Mesenchymal stem cell (in vitro differentiated cells and primary cell): ENCODE measurements around the gene HRH1.

Experiments used
- DNase-seq: peaks from one replicate; pipeline ENCODE4 v3.0.0-alpha.2; 2013
- H2AFZ ChIP-seq: one replicate; pipeline ENCODE4 v1.6.1; 2013; ENCODE audit warnings: low read depth, mild to moderate bottlenecking, control low read depth, inconsistent platforms, low read length, moderate library complexity
- H2AK5ac ChIP-seq: 2 replicates; pipeline ENCODE4 v1.6.1; 2013; ENCODE audit warnings: low read length, moderate library complexity, mild to moderate bottlenecking, inconsistent platforms; ENCODE audit not compliant: severe bottlenecking
- H2BK120ac ChIP-seq: one replicate; pipeline ENCODE4 v1.6.1; 2013; ENCODE audit warnings: low read depth, mild to moderate bottlenecking, inconsistent platforms, low read length, moderate library complexity
- H2BK12ac ChIP-seq, 2 experiments: one replicate each; pipeline ENCODE4 v1.6.1; 2013; ENCODE audit warnings: inconsistent platforms in 2 of 2, low read length in 2 of 2, mild to moderate bottlenecking in 2 of 2, moderate library complexity in 2 of 2, control low read depth in 1 of 2
- H2BK15ac ChIP-seq: one replicate; pipeline ENCODE4 v1.6.1; 2013; ENCODE audit warnings: mild to moderate bottlenecking, low read depth, inconsistent platforms; ENCODE audit not compliant: poor library complexity, severe bottlenecking
- H2BK5ac ChIP-seq: 2 replicates; pipeline ENCODE4 v1.6.1; 2013; ENCODE audit warnings: low read depth, mild to moderate bottlenecking, low read length, control low read depth, inconsistent platforms; ENCODE audit not compliant: poor library complexity, severe bottlenecking
- H3K14ac ChIP-seq, 2 experiments: one replicate each; pipeline ENCODE4 v1.6.1; 2013; ENCODE audit warnings: inconsistent platforms in 2 of 2, low read length in 2 of 2, control low read depth in 1 of 2, mild to moderate bottlenecking in 1 of 2, moderate library complexity in 1 of 2
- H3K18ac ChIP-seq, 2 experiments: one replicate each; pipeline ENCODE4 v1.6.1; 2013; ENCODE audit warnings: inconsistent platforms in 2 of 2, low read length in 2 of 2, control low read depth in 1 of 2, low read depth in 1 of 2, mild to moderate bottlenecking in 1 of 2
- H3K23ac ChIP-seq, 2 experiments: one replicate each; pipeline ENCODE4 v1.6.1; 2013; ENCODE audit warnings: inconsistent platforms in 2 of 2, low read length in 2 of 2, mild to moderate bottlenecking in 2 of 2, moderate library complexity in 2 of 2, control low read depth in 1 of 2
- H3K27ac ChIP-seq: 2 replicates; pipeline ENCODE4 v1.5.1; 2013; ENCODE audit warnings: mild to moderate bottlenecking, moderate library complexity, low read length, control low read depth, inconsistent platforms; ENCODE audit not compliant: poor library complexity, severe bottlenecking
- H3K27me3 ChIP-seq, 2 experiments: 2 replicates each; pipeline versions ENCODE4 v1.6.1 to v1.7.0; 2013; ENCODE audit warnings: low read length in 2 of 2, mild to moderate bottlenecking in 2 of 2, moderate library complexity in 2 of 2, control low read depth in 1 of 2, inconsistent platforms in 1 of 2; ENCODE audit not compliant: control insufficient read depth in 1 of 2, insufficient read depth in 1 of 2
- H3K36me3 ChIP-seq, 2 experiments: 2 replicates each; pipeline versions ENCODE4 v1.6.1 to v1.7.0; 2013; ENCODE audit warnings: low read length in 2 of 2, control low read depth in 1 of 2, inconsistent platforms in 1 of 2, low read depth in 1 of 2, mild to moderate bottlenecking in 1 of 2; ENCODE audit not compliant: insufficient read depth in 2 of 2, control insufficient read depth in 1 of 2
- H3K4ac ChIP-seq, 2 experiments: one replicate each; pipeline ENCODE4 v1.6.1; 2013; ENCODE audit warnings: inconsistent platforms in 2 of 2, low read length in 2 of 2, mild to moderate bottlenecking in 2 of 2, moderate library complexity in 2 of 2, control low read depth in 1 of 2, low read depth in 1 of 2
- H3K4me1 ChIP-seq: 2 replicates; pipeline ENCODE4 v1.6.1; 2013; ENCODE audit warnings: low read depth, low read length, control low read depth; ENCODE audit not compliant: control insufficient read depth, insufficient read depth
- H3K4me2 ChIP-seq: 2 replicates; pipeline ENCODE4 v1.6.1; 2013; ENCODE audit warnings: low read length, mild to moderate bottlenecking, inconsistent platforms; ENCODE audit not compliant: poor library complexity, severe bottlenecking
- H3K4me3 ChIP-seq, 2 experiments: 2 replicates each; pipeline versions ENCODE4 v1.5.1 to v1.7.0; 2013; ENCODE audit warnings: low read length in 2 of 2, mild to moderate bottlenecking in 2 of 2, control low read depth in 1 of 2, low read depth in 1 of 2; ENCODE audit not compliant: insufficient read depth in 1 of 2
- H3K79me1 ChIP-seq: replicated peaks from 2 replicates; pipeline ENCODE4 v1.6.1; 2013; ENCODE audit warnings: mild to moderate bottlenecking, control low read depth, low read length, inconsistent platforms; ENCODE audit not compliant: poor library complexity, severe bottlenecking
- H3K9ac ChIP-seq: 2 replicates; pipeline ENCODE4 v1.7.0; 2013; ENCODE audit warnings: mild to moderate bottlenecking, low read length, moderate library complexity
- H3K9me3 ChIP-seq: 2 replicates; pipeline ENCODE4 v1.7.0; 2013; ENCODE audit warnings: mild to moderate bottlenecking, low read length; ENCODE audit not compliant: control insufficient read depth
- H4K8ac ChIP-seq: one replicate; pipeline ENCODE4 v1.6.1; 2013; ENCODE audit warnings: inconsistent platforms, mild to moderate bottlenecking, low read length, moderate library complexity
- H4K91ac ChIP-seq: one replicate; pipeline ENCODE4 v1.6.1; 2013; ENCODE audit warnings: mild to moderate bottlenecking, low read length, inconsistent platforms
- WGBS: methylation state at CpG from one replicate; pipeline ENCODE4 v1.1.7; 2013; ENCODE audit warnings: mixed read lengths; 5-methylcytosine and 5-hydroxymethylcytosine counted together

The HRH1 gene

DNA sequence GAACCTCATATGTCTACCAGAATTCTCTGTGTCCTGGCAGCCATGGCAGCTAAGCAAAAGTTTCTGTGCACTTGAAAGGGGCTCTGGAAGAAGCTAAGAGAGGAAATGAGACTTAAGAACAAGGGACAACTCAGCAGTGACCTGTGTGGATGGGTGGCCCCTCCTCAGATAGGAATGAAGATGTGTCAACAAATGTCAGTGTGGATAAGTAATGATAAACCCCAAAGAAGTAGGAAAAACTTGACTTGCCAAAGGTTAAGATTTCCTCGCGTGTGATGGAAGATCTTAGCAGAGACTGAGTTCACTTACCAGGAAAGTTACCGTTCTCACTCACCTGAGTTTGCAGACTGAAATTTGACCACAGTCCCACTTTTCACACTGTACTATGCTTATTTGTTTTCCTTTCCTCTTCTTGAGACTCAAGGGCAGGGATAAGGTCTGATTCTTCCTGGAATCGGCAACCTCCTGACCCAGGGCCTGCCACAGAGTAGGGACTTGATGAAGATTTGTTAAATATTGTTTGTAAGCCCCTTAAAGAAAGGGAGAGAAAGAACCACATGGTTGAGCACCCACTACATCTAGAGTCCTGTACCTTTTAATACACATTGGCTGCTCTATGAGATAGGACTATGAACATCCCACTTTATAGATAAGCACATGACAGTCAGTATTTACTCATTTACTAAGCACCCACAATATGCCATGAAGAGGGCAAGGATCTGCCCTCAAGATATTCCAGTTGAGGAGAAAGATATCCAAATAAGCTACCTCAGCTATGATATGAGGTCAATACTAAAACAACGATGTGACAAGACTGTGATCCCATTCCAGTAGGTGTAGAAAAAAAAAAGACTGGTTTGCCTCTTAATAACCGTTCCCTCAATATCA is 7.3 kb upstream of the HRH1 start:
- no peaks in the 10 kb centered on the region for H3K36me3 ChIP-seq
- no peaks in the 10 kb centered on the region for H3K27me3 ChIP-seq
- no peak overlapping the region for H2AFZ ChIP-seq
- no peak overlapping the region for H3K4ac ChIP-seq
- H3K4me3 ChIP-seq = no peak overlapping the region
- H3K27ac ChIP-seq = no peak overlapping the region
- H2BK5ac ChIP-seq = no peak overlapping the region
- WGBS = 83% methylated on average over 5 of the region's 6 CpGs
- no peak overlapping the region for H3K4me2 ChIP-seq
- H4K91ac ChIP-seq = no peak overlapping the region
- H3K23ac ChIP-seq = no peak overlapping the region
- no peak overlapping the region for H2AK5ac ChIP-seq
- peaks cover 3% of the 10 kb centered on the region for H3K4me1 ChIP-seq
- DNase-seq = no peak
- H3K9me3 ChIP-seq = no peaks in the 10 kb centered on the region
- no peak overlapping the region for H3K14ac ChIP-seq
- H2BK15ac ChIP-seq = no peak overlapping the region
- H3K79me1 ChIP-seq = no peaks in the 10 kb centered on the region
- H4K8ac ChIP-seq = no peak overlapping the region
- H3K9ac ChIP-seq = peak overlapping the region; percentile 55
- no peak overlapping the region for H3K18ac ChIP-seq
- no peak overlapping the region for H2BK120ac ChIP-seq
- H2BK12ac ChIP-seq = no peak overlapping the region

DNA sequence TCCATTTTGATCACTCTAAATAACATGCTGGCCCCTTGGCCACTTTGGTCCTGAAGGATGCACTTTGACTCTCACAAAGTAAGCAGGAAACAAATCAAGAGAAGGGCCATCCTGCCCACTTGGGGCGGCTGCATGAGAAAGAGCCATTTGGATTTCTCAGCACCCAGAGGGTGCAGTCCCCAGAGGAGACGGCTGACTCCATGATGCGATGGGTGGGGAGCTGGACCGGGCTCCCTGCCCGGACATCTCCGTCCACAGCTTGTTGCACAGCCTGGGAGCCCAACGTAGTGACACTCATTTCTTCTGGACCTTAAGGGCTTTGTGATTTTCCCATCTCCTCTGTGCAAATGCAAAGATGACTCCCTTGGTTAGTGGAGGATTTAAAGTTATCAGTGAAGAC is 4.0 kb upstream of the HRH1 start:
- Histone ChIP-seq H2BK15ac (no peak overlapping the region), H3K4me3 (no peak overlapping the region), H3K9me3 (no peaks in the 10 kb centered on the region), H3K27me3 (peaks cover 0 to 5% of the 10 kb centered on the region in 2 experiments), H3K4me1 (peaks cover 9% of the 10 kb centered on the region), H4K8ac (no peak overlapping the region), H3K9ac (peak overlapping the region; percentile 8), H2BK12ac (no peak overlapping the region), H2AK5ac (no peak overlapping the region), H3K27ac (no peak overlapping the region), H3K23ac (no peak overlapping the region), H4K91ac (no peak overlapping the region), H3K36me3 (no peaks in the 10 kb centered on the region), H3K79me1 (no peaks in the 10 kb centered on the region), H2AFZ (no peak overlapping the region), H2BK120ac (no peak overlapping the region), H3K4ac (no peak overlapping the region), H2BK5ac (no peak overlapping the region), H3K14ac (no peak overlapping the region), H3K18ac (no peak overlapping the region), H3K4me2 (no peak overlapping the region)
- DNase-seq = no peak
- WGBS = 90% methylated on average over 7 of the region's 7 CpGs

DNA sequence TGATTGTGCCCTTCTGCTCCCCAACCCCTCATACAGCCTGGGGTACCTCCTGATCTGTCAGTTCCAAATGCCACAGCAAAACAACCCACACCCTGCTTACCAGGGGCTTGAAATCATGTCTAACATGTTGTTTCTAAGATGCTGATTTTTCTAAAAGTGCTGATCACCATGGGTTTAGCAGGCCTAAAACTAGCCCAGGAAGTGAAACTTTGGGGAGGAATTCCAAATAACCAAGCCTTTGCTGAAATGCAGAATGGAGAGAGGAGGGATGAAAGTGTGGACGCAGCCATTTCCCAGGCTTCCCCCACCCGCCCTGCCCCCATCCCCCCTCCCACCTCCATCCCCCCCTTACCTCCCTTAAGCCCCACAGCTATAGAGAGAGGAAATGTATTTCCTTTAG is 2.0 kb upstream of the HRH1 start:
- no peak overlapping the region for H3K4ac ChIP-seq

DNA sequence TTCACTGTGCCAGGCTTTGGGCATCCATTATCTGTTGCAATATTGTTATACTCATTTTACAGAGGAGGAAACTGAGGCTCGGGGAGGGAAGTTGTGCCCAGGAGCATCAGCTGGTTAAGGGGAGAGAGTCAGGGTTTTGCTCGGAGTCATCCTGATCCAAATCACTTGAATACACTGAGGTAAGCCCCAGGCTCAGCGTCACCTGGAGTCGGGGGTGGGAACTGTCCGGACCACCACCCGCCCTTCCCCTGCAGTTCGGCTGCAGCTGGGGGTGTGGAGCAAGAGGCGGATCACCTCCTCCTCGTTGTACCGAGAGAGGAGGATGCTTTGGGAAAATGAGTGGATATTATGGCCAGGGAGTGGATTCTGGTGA is 646 bp downstream of the HRH1 start:
- Histone ChIP-seq H3K9ac (peak overlapping the region; percentile 92), H2BK120ac (peak overlapping the region; percentile 15), H3K27me3 (peaks cover 0 to 12% of the 10 kb centered on the region in 2 experiments), H3K4me2 (peak overlapping the region; percentile 83), H3K4ac (peak overlapping the region in 1 of 2 experiments; percentile 40), H3K27ac (peak overlapping the region; percentile 57), H3K4me1 (peaks cover 15% of the 10 kb centered on the region), H2AFZ (no peak overlapping the region), H4K8ac (peak overlapping the region; percentile 47), H3K9me3 (no peaks in the 10 kb centered on the region), H2BK5ac (no peak overlapping the region), H3K18ac (no peak overlapping the region), H3K36me3 (peaks cover 0 to 3% of the 10 kb centered on the region in 2 experiments), H2BK12ac (peak overlapping the region in 1 of 2 experiments; percentile 21), H4K91ac (no peak overlapping the region), H2BK15ac (no peak overlapping the region), H3K4me3 (peak overlapping the region; percentile 77 to 95), H3K79me1 (peaks cover 12% of the 10 kb centered on the region), H3K23ac (no peak overlapping the region), H3K14ac (no peak overlapping the region), H2AK5ac (no peak overlapping the region)
- 19% methylated on average over 10 of the region's 10 CpGs for WGBS
- DNase-seq = no peak

More for the DNA sequence above, 2.0 kb upstream of the HRH1 start:
- H3K79me1 ChIP-seq = peaks cover 10% of the 10 kb centered on the region
- H2AFZ ChIP-seq = no peak overlapping the region
- no peak overlapping the region for H2BK5ac ChIP-seq
- WGBS = no CpG with 5 or more reads among the region's 2 CpGs
- peaks cover 15% of the 10 kb centered on the region for H3K4me1 ChIP-seq
- no peak overlapping the region for H3K14ac ChIP-seq
- H4K8ac ChIP-seq = no peak overlapping the region
- H2BK120ac ChIP-seq = no peak overlapping the region
- no peak overlapping the region for H3K4me2 ChIP-seq
- no peak overlapping the region for H3K9ac ChIP-seq
- H4K91ac ChIP-seq = no peak overlapping the region
- H3K4me3 ChIP-seq = no peak overlapping the region
- no peak overlapping the region for H3K18ac ChIP-seq
- no peaks in the 10 kb centered on the region for H3K36me3 ChIP-seq
- H3K27ac ChIP-seq = no peak overlapping the region
- no peak overlapping the region for H2AK5ac ChIP-seq
- H3K9me3 ChIP-seq = no peaks in the 10 kb centered on the region
- no peak overlapping the region for H2BK12ac ChIP-seq
- H3K23ac ChIP-seq = no peak overlapping the region
- DNase-seq = no peak
- peaks cover 0 to 12% of the 10 kb centered on the region in 2 experiments for H3K27me3 ChIP-seq
- no peak overlapping the region for H2BK15ac ChIP-seq
